ENCODE results near the gene IHH. TPM values are rescaled to one million over a fixed set of nuclear protein-coding genes. Genes with fewer than 3 reads are reported as not detected.

Gene IHH
- polyA plus RNA-seq, 1 experiment: not detected

- ChIA-PET CTCF (interaction anchor here (0.8 to 4.5 kb wide), 3 partner anchors 13 to 47 kb away, joined by 4 to 28 read pairs (median 13); no protein-coding TSS in a partner anchor), POLR2A (no interaction called here)
- TF ChIP-seq CTCF (IDR thresholded peaks at IDR 0.05; ENCODE audit: low read depth, low read length): no peak
- DNase-seq (ENCODE audit: low read depth, low spot score): no peak
- H3K27ac ChIP-seq (ENCODE audit: low read depth, low read length): no peak overlapping the region
- no peaks in the 10 kb centered on the region for H3K9me3 ChIP-seq (ENCODE audit: control insufficient read depth, insufficient read depth, low read length)
- peaks cover 26% of the 10 kb centered on the region for H3K27me3 ChIP-seq (ENCODE audit: control insufficient read depth, insufficient read depth, low read length)
- no peak overlapping the region for H3K4me3 ChIP-seq (ENCODE audit: low read depth, low read length)
These were observed 18.0 kb downstream of the IHH start for GRCh38 chr2:219042750-219043149.

DNA sequence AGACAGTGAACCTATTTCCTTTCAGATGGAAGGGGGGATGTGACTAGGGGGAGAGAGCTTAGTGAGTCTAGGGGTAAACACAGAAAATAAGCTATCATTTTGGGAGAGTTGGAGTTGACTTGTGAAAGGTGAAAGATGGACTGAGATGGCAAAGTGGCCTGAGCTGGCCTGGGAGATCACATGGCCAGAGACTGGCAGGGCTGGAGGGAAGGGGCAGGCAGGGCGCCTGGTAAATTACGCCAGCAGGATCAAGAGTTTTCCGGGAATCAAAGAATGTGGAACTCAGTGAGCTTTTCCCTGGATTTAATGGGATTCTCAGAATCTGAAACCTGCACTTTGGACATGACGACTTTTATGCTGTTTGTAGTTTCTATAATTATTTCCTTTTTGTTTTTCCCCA, 18.6 kb downstream of the IHH start:
- TF ChIP-seq CTCF (IDR thresholded peaks at IDR 0.05; ENCODE audit: low read depth, low read length): no peak
- CTCF ChIA-PET: interaction anchor here (0.8 to 4.5 kb wide), 5 partner anchors 12 to 112 kb away, joined by 3 to 28 read pairs (median 4); no protein-coding TSS in a partner anchor
- POLR2A ChIA-PET: no interaction called here

GRCh38 chr2:219041252-219041651, 19.5 kb downstream of the IHH start, which contains the start of gene CFAP65:
Gene CFAP65, minus strand, starts transcription at chr2:219041516. Its CDS starts 2,468 bp downstream, at chr2:219039048.
- H3K9me3 ChIP-seq (ENCODE audit: control insufficient read depth, insufficient read depth, low read length): no peaks in the 10 kb centered on the region
- peak within 1 kb of the TSS; percentile 64 for H3K4me3 ChIP-seq (ENCODE audit: low read depth, low read length)
- DNase-seq (ENCODE audit: low read depth, low spot score): peak; percentile 20
- H3K27ac ChIP-seq (ENCODE audit: low read depth, low read length): no peak within 1 kb of the TSS
- TF ChIP-seq CTCF (IDR thresholded peaks at IDR 0.05; ENCODE audit: low read depth, low read length): no peak
- H3K27me3 ChIP-seq (ENCODE audit: control insufficient read depth, insufficient read depth, low read length): peaks cover 26% of the 10 kb centered on the region
- CTCF ChIA-PET: interaction anchor here (1.4 to 4.5 kb wide), 5 partner anchors 11 to 113 kb away, joined by 3 to 28 read pairs (median 4); no protein-coding TSS in a partner anchor
- POLR2A ChIA-PET: no interaction called here

More for the DNA sequence above, 18.6 kb downstream of the IHH start:
- peaks cover 26% of the 10 kb centered on the region for H3K27me3 ChIP-seq (ENCODE audit: control insufficient read depth, insufficient read depth, low read length)
- H3K9me3 ChIP-seq (ENCODE audit: control insufficient read depth, insufficient read depth, low read length): no peaks in the 10 kb centered on the region
- DNase-seq (ENCODE audit: low read depth, low spot score): no peak
- H3K4me3 ChIP-seq (ENCODE audit: low read depth, low read length): no peak overlapping the region
- no peak overlapping the region for H3K27ac ChIP-seq (ENCODE audit: low read depth, low read length)

GRCh38 chr2:219038600-219038999, 22.1 kb downstream of the IHH start:
- peaks cover 38% of the 10 kb centered on the region for H3K27me3 ChIP-seq (ENCODE audit: control insufficient read depth, insufficient read depth, low read length)
- H3K9me3 ChIP-seq (ENCODE audit: control insufficient read depth, insufficient read depth, low read length): no peaks in the 10 kb centered on the region
- CTCF ChIA-PET: interaction anchor here (1.6 kb wide), 1 partner anchor 9 kb away, joined by 11 read pairs; no protein-coding TSS in a partner anchor
- no peak for TF ChIP-seq CTCF (IDR thresholded peaks at IDR 0.05; ENCODE audit: low read depth, low read length)
- POLR2A ChIA-PET: no interaction called here
- no peak overlapping the region for H3K4me3 ChIP-seq (ENCODE audit: low read depth, low read length)
- no peak for DNase-seq (ENCODE audit: low read depth, low spot score)
- H3K27ac ChIP-seq (ENCODE audit: low read depth, low read length): no peak overlapping the region

DNA sequence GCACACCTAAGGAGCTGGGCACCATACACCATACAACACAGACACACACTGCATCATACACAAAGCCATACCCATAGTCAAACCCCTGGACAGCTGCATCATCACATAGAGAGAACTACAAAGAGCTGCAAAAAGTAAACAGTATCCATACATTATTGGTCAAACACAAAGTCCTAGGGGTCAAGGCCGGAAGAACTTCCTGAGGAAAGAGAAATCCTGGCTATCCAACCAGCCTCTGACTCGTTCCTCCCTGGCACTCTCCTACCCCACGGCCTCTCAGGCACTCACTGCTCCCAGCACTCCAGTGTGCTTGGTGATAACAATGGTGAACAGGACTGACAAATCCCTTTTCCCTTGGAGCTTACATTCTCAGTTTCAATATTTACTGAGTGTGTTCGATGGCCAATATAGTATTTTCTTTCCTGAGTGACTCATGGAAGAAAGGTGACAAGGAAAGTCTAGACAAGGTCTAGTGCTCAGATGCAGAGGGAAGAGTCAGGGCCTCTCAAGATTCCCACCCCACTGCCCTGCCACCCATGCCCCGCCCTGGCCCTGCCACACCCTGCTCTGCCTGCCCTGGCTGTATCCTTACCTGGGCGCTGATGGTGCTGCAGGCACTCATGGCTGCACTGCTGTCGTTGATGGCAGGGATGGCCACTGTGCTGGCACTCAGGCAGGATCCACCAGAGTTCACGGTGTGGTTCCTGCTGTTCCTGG, 22.8 kb downstream of the IHH start:
- H3K4me3 ChIP-seq (ENCODE audit: low read depth, low read length): no peak overlapping the region
- TF ChIP-seq CTCF (IDR thresholded peaks at IDR 0.05; ENCODE audit: low read depth, low read length): no peak
- CTCF ChIA-PET: interaction anchor here (1.6 kb wide), 1 partner anchor 8 kb away, joined by 11 read pairs; no protein-coding TSS in a partner anchor
- no peaks in the 10 kb centered on the region for H3K9me3 ChIP-seq (ENCODE audit: control insufficient read depth, insufficient read depth, low read length)
- POLR2A ChIA-PET: no interaction called here
- DNase-seq (ENCODE audit: low read depth, low spot score): no peak
- H3K27me3 ChIP-seq (ENCODE audit: control insufficient read depth, insufficient read depth, low read length): peaks cover 32% of the 10 kb centered on the region
- no peak overlapping the region for H3K27ac ChIP-seq (ENCODE audit: low read depth, low read length)

All from AG04450 (cell line).